ENCODE results near the gene JARID2. TPM values are rescaled to one million over a fixed set of nuclear protein-coding genes. Genes with fewer than 3 reads are reported as not detected.

Gene JARID2
- total RNA-seq, 1 experiment from 2014 or later: 6.0 TPM

- H3K9me3 ChIP-seq (ENCODE audit: control insufficient read depth, insufficient read depth, low read depth, low read length): no peaks in the 10 kb centered on the region
- H3K4me3 ChIP-seq (ENCODE audit: low read depth in 2 of 2, low read length in 2 of 2): no peak overlapping the region
- H3K27me3 ChIP-seq (ENCODE audit: control insufficient read depth, insufficient read depth, low read length): no peaks in the 10 kb centered on the region
- TF ChIP-seq SIN3A (IDR thresholded peaks at IDR 0.05; ENCODE audit: borderline replicate concordance, insufficient read depth, low read depth, low read length): no peak
- no peak for TF ChIP-seq POLR2AphosphoS5 (IDR thresholded peaks at IDR 0.05; ENCODE audit: low read depth, low read length)
- no peak for TF ChIP-seq CTCF (IDR thresholded peaks at IDR 0.05)
- TF ChIP-seq, protein P1, sequence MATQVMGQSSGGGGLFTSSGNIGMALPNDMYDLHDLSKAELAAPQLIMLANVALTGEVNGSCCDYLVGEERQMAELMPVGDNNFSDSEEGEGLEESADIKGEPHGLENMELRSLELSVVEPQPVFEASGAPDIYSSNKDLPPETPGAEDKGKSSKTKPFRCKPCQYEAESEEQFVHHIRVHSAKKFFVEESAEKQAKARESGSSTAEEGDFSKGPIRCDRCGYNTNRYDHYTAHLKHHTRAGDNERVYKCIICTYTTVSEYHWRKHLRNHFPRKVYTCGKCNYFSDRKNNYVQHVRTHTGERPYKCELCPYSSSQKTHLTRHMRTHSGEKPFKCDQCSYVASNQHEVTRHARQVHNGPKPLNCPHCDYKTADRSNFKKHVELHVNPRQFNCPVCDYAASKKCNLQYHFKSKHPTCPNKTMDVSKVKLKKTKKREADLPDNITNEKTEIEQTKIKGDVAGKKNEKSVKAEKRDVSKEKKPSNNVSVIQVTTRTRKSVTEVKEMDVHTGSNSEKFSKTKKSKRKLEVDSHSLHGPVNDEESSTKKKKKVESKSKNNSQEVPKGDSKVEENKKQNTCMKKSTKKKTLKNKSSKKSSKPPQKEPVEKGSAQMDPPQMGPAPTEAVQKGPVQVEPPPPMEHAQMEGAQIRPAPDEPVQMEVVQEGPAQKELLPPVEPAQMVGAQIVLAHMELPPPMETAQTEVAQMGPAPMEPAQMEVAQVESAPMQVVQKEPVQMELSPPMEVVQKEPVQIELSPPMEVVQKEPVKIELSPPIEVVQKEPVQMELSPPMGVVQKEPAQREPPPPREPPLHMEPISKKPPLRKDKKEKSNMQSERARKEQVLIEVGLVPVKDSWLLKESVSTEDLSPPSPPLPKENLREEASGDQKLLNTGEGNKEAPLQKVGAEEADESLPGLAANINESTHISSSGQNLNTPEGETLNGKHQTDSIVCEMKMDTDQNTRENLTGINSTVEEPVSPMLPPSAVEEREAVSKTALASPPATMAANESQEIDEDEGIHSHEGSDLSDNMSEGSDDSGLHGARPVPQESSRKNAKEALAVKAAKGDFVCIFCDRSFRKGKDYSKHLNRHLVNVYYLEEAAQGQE (IDR thresholded peaks at IDR 0.05; ENCODE audit: insufficient read depth in 1 of 2, low read depth in 2 of 2, low read length in 1 of 2): no peak
- no peaks in the 10 kb centered on the region for H3K4me1 ChIP-seq (ENCODE audit: control insufficient read depth, insufficient read depth, low read length)
- no peak overlapping the region for H3K27ac ChIP-seq (ENCODE audit: low read length)
- ChIA-PET CTCF (no interaction called here), POLR2A (no interaction called here)
- no peak for ATAC-seq
- no peak for DNase-seq (ENCODE audit: low read depth, low spot score)
- in situ Hi-C loops (cut with HindIII; ENCODE audit: low pct_unique_long_range_greater_than_20kb, low sequenced_read_pairs) (no loop called here), intact Hi-C loops (cut with micrococcal nuclease; ENCODE audit: unreplicated experiment) (no loop called here)
- no peaks in the 10 kb centered on the region for H3K36me3 ChIP-seq (ENCODE audit: control insufficient read depth, insufficient read depth, low read length)
- no TSS peak for BruUV-seq (replicated peaks)
These were observed 271.2 kb downstream of the JARID2 start for GRCh38 chr6:15516923-15517560.

- ChIA-PET POLR2A (no interaction called here), CTCF (no interaction called here)
- DNase-seq (ENCODE audit: low read depth, low spot score) (no peak), ATAC-seq (no peak)
- Histone ChIP-seq H3K27ac (ENCODE audit: low read length) (no peak overlapping the region), H3K36me3 (ENCODE audit: control insufficient read depth, insufficient read depth, low read length) (no peaks in the 10 kb centered on the region), H3K9me3 (ENCODE audit: control insufficient read depth, insufficient read depth, low read depth, low read length) (no peaks in the 10 kb centered on the region), H3K27me3 (ENCODE audit: control insufficient read depth, insufficient read depth, low read length) (no peaks in the 10 kb centered on the region), H3K4me1 (ENCODE audit: control insufficient read depth, insufficient read depth, low read length) (no peaks in the 10 kb centered on the region), H3K4me3 (ENCODE audit: low read depth in 2 of 2, low read length in 2 of 2) (no peak overlapping the region)
- intact Hi-C loops (cut with micrococcal nuclease; ENCODE audit: unreplicated experiment) (no loop called here), in situ Hi-C loops (cut with HindIII; ENCODE audit: low pct_unique_long_range_greater_than_20kb, low sequenced_read_pairs) (no loop called here)
- TF ChIP-seq, protein P1 (IDR thresholded peaks at IDR 0.05; ENCODE audit: insufficient read depth in 1 of 2, low read depth in 2 of 2, low read length in 1 of 2): no peak
- TF ChIP-seq CTCF (IDR thresholded peaks at IDR 0.05): no peak
- TF ChIP-seq POLR2AphosphoS5 (IDR thresholded peaks at IDR 0.05; ENCODE audit: low read depth, low read length): no peak
- TF ChIP-seq TCF7L2 (IDR thresholded peaks at IDR 0.05; ENCODE audit: low read depth, low read length): no peak
- TF ChIP-seq SIN3A (IDR thresholded peaks at IDR 0.05; ENCODE audit: borderline replicate concordance, insufficient read depth, low read depth, low read length): no peak
- BruUV-seq (replicated peaks): no TSS peak
These were observed 271.7 kb downstream of the JARID2 start for GRCh38 chr6:15517600-15517999.
